Esophagus muscularis mucosa (tissue), 3 donors: Measurements from ENCODE around the gene RAB15.

Experiments used
- POLR2AphosphoS5 ChIP-seq, 2 donors: sonication (generic); formaldehyde crosslinking; IDR thresholded peaks; one replicate each; pipeline ENCODE4 v1.6.1; 2017; ENCODE audit warnings: antibody characterized with exemption in 2 of 2
- TF ChIP-seq, protein P1 (sequence below), 3 experiments: fragments of 200-600 bp in 2 of 3; fragments of 450-650 bp in 1 of 3; sonication (generic) in 2 of 3; IDR thresholded peaks; one replicate each; pipeline ENCODE4 v1.5.1; 2017 to 2019; ENCODE audit warnings: antibody characterized with exemption in 3 of 3, mild to moderate bottlenecking in 2 of 3, moderate library complexity in 1 of 3

DNA sequence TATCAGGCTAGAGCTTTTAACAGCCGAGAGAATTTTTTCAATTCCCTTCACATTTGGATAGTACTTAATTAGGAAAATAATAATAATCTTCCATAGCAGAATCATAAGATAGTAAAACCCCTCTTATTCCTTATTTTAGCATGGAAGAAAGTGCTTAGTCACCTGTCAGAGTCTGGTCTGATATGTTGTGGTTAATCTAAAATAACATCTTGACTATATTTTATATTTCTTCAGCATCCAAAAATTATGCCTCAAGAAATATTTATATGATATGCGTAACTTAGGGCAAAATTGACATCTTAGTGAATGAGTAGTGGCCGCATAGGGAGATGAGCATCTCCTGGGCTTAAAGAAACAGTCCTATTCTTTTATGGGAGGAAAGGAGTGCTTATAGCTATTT lies 45.1 kb downstream of the RAB15 start:
- TF ChIP-seq, protein P1, sequence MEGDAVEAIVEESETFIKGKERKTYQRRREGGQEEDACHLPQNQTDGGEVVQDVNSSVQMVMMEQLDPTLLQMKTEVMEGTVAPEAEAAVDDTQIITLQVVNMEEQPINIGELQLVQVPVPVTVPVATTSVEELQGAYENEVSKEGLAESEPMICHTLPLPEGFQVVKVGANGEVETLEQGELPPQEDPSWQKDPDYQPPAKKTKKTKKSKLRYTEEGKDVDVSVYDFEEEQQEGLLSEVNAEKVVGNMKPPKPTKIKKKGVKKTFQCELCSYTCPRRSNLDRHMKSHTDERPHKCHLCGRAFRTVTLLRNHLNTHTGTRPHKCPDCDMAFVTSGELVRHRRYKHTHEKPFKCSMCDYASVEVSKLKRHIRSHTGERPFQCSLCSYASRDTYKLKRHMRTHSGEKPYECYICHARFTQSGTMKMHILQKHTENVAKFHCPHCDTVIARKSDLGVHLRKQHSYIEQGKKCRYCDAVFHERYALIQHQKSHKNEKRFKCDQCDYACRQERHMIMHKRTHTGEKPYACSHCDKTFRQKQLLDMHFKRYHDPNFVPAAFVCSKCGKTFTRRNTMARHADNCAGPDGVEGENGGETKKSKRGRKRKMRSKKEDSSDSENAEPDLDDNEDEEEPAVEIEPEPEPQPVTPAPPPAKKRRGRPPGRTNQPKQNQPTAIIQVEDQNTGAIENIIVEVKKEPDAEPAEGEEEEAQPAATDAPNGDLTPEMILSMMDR (IDR thresholded peaks at IDR 0.05): no peak
- no peak for TF ChIP-seq POLR2AphosphoS5 (IDR thresholded peaks at IDR 0.05)
